Fibroblast of skin of left quadriceps (primary cell): ENCODE data around the gene STAG2.
A peak's percentile ranks its signal among the peaks of the same experiment; 100 is the strongest.
"Not testable (repeated sequence)": the region's sequence is repeated elsewhere in the genome, so short reads cannot be mapped to it uniquely, and the experiment has no call there.

Experiments
- DNase-seq, 2 experiments: peaks; one replicate each; pipeline ENCODE4 v3.0.0-alpha.2; 2013; ENCODE audit warnings: low read depth in 2 of 2

The STAG2 gene

DNA sequence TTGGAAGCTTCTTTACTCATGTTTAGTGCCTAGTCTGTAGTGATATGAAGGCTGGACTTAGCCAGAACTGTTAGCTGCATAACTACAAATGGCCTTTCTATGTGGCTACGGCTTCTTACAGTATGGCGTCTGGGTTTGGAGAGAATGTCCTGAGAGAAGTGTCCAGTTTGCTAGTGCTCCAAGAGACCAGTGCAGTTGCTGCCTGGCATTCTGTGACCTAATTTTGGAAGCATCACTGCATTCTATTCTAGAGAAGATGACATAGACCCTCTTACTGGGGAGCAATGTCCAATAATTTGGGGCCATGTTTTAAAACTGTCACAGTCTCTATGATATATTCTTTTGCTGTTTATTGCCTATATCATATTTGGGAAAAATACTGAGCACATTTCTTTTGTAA, 74.2 kb downstream of the STAG2 start:
- DNase-seq: no peak

DNA sequence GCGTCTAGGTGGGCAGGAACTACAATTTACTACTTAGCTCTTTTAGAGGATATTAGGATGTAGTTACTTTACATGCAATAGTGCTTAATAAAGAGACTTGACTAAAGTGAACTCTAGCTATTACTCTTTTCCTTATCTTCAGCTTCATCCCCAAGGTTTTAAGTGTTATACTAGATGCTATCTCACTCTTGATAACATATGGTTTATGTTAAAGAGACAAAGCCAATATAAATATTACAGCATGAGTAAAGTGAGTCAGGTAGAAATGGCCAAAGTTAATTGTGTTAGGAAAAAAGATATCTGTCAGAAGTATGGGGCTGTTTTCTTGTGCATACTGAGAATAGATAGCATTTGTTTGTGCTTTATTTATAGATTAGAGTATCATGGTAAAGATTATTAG, 80.5 kb downstream of the STAG2 start:
- no peak for DNase-seq

DNA sequence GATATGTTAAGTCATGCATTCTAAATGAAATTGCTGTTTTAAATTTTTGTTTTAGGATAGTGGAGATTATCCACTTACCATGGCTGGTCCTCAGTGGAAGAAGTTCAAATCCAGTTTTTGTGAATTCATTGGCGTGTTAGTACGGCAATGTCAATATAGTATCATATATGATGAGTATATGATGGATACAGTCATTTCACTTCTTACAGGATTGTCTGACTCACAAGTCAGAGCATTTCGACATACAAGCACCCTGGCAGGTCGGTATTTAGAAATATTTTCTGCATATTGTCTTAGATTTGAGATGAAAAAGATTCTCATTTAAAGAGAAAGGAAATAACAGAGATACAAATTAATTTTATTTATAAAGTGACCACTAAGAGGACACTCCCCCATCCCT, 83.6 kb downstream of the STAG2 start:
- DNase-seq: no peak

DNA sequence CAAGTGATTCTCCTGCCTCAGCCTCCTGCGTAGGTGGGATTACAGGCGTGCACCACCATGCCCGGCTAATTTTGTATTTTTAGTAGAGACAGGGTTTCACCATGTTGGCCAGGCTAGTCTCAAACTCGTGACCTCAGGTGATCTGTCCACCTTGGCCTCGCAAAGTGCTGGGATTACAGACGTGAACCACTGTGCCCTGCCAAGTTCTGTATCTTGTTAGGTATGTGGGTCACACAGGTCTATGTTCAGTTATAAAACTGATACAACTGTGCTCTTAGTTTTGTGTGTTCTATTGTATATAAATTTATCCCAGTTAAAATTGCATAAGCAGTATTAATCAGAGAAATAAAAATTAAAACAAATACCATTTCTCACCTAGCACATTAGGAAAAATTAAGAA, 122.9 kb downstream of the STAG2 start:
- not testable (repeated sequence) for DNase-seq

DNA sequence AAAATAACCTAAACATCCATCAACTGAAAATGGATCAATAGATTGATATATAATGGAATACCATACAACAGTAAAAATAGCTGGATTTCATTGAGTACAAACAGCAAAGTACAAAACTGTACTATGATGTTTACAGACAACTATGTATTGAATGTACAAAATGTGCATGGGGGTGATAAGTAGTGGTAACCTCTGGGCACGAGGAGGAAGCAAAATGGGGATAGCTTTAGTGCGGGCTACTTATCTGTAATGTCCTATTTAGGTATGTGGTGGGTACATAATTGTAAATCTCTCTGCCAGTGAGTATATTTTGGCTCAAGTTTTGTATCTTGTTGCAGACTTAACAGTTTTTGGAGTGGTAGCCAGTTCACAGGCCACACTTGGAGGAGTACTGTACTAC, 123.6 kb downstream of the STAG2 start:
- no peak for DNase-seq

DNA sequence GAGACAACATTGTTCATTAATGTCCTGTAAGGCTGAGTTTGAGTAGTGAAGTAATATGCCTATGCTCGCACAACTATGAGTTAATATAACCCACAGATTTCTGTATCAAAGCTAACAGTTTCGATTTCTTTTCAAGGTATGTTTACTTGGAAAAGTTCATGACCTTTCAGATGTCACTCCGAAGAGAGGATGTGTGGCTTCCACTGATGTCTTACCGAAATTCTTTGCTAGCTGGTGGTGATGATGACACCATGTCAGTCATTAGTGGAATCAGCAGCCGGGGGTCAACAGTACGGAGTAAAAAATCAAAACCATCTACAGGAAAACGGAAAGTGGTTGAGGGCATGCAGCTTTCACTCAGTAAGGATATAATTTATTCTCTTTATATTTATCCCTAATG, 124.9 kb downstream of the STAG2 start:
- DNase-seq: no peak

DNA sequence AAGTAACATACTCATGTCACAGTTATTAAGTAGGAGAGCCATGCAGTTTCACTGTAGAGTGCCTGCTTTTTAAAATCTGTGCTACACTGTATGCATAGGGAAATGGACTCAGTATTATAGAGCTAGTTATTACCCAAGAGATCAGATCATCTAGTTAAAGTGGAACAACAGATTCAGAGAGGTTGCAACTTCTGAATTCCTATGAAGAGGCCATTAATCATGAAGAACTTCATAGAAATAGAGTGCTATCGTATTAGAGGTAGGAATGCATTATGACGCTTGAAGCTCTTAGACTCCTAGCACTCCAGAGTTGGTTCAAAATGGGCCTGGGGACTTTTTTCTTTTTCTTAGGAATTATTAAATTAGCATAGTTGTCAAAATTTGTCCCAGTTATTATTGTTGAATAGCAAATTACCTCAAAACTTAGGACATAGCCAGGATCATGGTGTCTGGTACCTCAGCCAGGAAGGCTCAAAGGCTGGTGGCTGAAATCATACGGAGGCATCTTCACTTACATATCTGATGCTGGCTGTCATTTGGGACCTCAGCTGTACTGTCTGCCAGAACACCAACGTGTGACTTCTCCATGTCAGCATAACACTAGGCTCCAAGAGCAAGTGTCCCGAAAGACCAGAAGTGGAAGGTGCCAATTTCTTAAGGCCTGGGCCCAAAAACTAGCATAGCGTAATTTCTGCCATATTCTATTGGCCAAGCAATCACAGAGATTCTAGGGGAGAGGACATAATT, 125.7 kb downstream of the STAG2 start:
- DNase-seq: no peak

DNA sequence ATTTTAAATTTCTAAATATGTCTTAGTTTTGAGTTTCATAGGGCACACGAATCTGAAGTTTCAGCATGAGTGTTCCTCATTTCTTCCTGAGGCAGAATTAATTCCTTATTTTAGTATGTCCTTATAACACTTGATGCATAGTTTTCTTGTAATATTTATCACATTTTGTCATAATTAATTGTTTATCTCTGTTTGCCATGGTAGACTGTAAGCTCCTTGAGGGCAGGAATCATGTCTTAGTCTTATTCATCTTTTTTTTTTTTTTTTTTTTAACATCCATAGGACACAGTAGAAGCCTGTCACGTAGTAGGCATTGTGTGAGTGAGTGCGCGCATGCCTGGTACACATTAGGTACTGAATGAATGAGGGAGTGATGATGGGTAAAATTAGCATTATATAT, 131.7 kb downstream of the STAG2 start:
- DNase-seq: no peak

DNA sequence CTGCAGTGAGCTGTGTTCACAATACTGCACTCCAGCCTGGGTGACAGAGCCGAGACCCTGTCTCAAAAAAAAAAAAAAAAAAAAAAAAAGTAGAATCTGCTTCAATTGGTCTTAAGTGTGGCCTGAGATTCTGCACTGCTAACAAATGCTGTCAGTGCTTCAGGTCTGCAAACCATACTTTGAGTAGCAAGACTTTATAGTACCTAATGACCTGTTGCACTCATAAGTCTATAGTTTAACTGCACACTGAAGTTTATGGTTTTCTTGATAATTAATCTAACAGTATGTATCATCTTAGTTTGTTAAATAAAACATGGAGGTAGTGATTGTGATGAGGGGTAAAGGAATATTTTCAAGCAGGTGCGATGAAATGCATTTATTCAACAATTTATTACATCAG, 135.6 kb downstream of the STAG2 start:
- no peak for DNase-seq

DNA sequence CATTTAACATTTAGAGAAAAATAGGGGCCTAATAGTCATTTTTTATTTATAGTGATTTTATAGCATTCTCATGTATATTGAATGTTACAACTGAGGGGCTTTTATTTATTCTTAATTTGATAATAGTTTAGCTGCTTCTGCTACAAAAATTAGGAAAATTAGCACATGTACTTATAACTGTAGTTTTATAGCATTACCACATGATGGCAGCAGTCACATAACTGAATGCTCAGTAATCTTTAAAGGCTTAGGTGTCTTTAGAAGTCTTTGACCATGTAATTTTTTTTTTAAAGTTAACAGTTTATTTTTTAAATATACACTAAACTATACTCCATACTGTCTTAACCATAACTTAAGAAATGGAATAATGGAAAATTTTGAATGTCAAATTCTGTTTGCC, 136.6 kb downstream of the STAG2 start:
- DNase-seq: peak in 1 of 2 experiments; percentile 1

DNA sequence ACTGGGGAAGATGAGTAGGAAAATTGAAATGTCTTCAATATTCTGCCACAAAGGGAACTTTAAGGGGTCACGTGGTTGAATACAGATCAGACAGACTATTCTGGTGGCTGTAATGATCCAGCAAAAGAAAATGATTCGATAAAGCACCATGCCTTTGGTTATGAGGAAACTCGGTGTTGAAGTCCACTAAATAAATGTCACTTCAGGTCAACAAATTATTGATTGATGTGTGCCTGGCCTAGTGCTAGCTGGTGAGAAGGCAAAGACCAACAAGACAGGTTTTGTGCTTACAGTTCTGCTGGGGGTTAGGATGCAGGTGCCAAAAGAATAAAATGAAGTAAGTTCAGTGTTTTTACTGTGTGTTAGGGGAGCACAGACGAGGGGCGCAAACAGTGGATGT, 142.5 kb downstream of the STAG2 start:
- no peak for DNase-seq

DNA sequence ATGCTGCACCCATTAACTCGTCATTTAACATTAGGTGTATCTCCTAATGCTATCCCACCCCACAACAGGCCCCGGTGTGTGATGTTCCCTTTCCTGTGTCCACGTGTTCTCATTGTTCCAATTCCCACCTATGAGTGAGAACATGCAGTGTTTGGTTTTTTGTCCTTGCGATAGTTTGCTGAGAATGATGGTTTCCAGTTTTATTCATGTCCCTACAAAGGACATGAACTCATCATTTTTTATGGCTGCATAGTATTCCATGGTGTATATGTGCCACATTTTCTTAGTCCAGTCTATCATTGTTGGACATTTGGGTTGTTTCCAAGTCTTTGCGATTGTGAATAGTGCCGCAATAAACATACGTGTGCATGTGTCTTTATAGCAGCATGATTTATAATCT, 143.0 kb downstream of the STAG2 start:
- DNase-seq: not testable (repeated sequence)

DNA sequence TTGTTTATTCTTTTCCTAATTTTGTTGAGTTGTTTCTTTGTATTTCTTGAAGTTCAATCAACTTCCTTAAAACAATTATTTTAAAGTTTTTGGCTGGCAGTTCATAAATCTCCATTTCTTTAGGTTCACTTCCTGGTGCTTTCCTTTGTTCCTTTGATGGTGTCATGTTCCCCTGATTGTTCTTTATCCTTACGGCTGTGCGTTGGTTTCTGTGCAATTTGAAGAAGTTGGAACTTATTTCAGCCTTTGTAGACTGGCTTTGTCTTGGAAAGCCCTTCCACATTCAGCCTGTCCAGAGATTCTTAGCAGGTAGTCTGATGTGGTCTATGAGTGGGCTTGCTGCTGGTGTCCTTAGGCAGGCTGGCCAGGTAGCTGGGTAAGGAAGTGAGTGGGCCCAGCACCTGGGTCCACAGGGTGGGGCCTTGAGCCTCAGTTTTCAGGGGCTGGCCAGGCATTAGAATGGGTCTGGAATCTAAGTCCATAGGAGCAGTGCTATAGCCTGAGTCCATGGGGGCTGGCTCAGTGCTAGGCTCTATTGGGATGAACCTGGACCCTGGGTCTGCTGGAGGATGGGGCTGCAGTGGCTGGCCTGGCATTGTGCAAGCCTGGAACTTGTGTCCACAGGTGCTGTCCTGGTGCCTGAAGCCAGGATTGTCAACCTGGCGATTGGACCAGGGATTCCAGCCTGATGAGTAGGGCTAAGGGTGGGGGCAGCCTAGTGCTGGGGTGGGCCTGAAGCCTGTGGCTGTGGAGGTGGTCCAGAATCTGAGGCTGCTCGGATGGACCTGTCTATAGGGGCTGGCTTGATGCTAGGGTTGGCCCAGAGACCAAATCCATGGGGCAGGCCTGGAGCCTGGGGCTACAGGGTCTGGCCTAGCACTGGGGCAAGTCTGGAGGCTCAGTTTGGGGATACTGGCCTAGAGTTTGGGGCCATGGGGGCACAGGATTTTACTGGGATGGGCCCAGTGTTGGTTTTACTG, 152.4 kb downstream of the STAG2 start:
- DNase-seq: no peak

DNA sequence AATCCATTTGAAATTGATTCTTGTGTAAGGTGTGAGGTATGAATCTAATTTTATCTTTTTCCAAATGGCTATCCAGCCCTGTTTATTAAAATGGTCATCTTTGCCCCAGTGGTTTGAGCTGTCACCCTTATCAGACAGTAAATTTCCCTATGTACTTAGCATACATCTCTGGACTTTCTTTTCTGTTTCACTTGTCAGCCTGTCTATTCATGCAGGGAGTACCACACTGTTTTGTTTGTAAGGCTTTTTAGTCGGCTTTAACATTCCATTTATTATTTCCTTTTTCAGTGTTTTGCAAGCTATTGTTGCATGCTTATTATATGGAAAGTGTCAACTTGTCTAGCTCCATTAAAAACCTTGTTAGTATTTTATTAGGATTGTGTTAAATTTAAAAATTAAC, 155.8 kb downstream of the STAG2 start:
- DNase-seq: no peak

DNA sequence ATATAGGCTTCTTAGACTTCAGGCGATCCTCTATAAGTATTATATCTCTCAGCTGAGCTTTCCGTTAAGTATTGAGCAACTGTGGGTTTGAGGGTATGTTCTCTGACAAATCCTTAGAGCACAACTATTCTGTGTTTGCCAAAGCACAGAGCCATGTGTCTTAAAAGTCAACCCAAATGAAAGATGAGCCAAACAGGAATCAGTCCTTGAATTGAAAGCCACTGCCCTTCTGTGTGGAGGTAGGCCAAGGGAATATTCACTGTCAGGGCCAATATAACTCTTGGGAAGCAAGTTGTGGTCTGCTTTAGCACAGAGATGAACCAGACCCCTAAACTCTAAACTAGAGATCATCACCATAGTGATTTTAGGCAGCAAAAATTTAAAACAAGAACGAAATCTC, 164.0 kb downstream of the STAG2 start:
- no peak for DNase-seq

DNA sequence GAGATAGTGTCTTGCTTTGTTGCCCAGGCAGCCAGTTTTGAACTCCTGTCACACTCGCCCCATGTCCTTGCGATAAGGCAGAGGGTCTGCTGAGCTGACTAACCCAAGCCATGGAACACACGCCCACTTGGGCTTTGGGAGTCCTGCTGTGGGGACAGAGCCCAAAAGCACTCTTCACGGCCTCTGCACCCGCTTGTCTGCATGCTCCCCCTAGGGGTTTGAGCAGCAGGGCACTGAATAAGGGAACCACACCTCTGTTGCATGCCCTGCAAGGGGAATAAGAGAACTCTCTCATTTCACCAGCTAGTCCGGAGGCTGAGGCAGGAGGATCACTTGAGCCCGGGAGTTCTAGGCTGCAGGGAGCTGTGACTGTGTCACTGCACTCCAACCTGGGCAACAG, 166.0 kb downstream of the STAG2 start:
- no peak for DNase-seq

DNA sequence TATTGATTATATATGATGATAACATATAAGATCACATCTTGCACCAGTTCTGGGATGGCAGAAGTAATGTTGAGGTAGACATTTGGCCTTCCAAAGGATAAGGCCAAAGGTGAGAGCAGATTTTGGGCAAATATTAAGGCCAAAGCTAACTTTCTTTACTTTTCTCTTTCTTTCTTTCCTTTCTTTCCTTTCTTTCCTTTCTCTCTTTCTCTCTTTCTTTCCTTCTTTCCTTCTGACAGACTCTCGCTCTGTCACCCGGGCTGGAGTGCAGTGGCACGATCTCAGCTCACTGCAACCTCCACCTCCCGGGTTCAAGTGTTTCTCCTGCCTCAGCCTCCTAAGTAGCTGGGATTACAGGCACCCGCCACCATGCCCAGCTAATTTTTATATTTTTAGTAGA, 170.9 kb downstream of the STAG2 start:
- not testable (repeated sequence) for DNase-seq

DNA sequence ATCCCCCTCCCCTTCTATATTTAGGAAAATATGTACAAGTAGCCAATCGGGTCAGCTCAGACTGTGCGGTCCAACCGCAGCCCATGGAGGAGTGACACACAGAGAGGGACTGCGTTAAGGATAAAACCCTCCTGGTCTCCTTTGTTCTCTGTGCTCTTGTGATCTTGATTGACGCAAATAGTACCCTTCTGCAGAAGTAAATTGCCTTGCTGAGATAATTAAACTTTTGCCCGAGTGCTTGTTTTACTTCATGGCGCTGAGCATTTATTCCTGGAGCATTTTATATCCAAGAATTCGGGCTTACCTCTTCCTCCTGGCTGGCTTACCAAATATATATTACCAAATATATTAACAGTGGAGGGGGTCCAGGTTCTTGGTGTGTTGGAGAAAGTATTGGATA, 184.2 kb downstream of the STAG2 start:
- DNase-seq: no peak

DNA sequence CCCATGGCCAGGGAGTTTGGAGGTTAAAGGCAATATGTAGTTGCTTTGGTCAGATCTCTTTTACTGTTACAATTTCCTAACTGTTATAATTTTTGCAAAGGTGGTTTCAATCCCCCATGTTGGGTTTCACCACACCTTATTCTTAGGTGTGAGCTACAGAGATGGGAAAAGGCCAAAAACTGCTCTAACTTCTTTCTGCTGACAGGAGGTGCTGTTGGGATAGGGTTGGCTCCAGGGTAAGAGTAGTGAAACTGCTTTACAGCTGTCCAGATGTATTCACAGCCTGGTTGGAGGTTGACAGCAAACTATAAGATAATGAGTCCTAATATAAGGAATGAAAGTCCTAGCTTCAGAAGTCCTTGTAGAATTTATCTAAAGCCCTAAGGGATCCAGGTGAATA, 189.7 kb downstream of the STAG2 start:
- DNase-seq: no peak
